GM12891 (cell line): ENCODE measurements around the gene CRIP1.

Experiments used
- DNase-seq: peaks from one replicate; pipeline ENCODE4 v3.0.0; 2011; ENCODE audit warnings: low spot score; ENCODE audit not compliant: insufficient read length
- FAIRE-seq: peaks from 2 replicates; lab custom pipeline; 2011; peaks lifted over from hg19 to GRCh38; lab: Jason Lieb, UNC
- PAX5 ChIP-seq: IDR thresholded peaks from 2 replicates; pipeline ENCODE4 v1.6.1; 2011; ENCODE audit warnings: low read length, moderate library complexity, mild to moderate bottlenecking; ENCODE audit not compliant: insufficient read depth, severe bottlenecking
- POLR2A ChIP-seq: IDR thresholded peaks from 2 replicates; pipeline ENCODE4 v1.6.1; 2011; ENCODE audit warnings: low read depth, low read length, control low read depth
- POLR2AphosphoS5 ChIP-seq: IDR thresholded peaks from 2 replicates; pipeline ENCODE4 v1.6.1; 2011; ENCODE audit warnings: low read depth, low read length, control low read depth
- POU2F2 ChIP-seq: IDR thresholded peaks from 2 replicates; pipeline ENCODE4 v1.6.1; 2011; ENCODE audit warnings: low read depth, mild to moderate bottlenecking, control low read depth, low read length, moderate library complexity
- SPI1 ChIP-seq: IDR thresholded peaks from 2 replicates; pipeline ENCODE4 v1.6.1; 2011; ENCODE audit warnings: low read depth, low read length, control low read depth
- TAF1 ChIP-seq: IDR thresholded peaks from 2 replicates; pipeline ENCODE4 v1.6.1; 2011; ENCODE audit warnings: low read depth, low read length, control low read depth

CRIP1 gene

DNA sequence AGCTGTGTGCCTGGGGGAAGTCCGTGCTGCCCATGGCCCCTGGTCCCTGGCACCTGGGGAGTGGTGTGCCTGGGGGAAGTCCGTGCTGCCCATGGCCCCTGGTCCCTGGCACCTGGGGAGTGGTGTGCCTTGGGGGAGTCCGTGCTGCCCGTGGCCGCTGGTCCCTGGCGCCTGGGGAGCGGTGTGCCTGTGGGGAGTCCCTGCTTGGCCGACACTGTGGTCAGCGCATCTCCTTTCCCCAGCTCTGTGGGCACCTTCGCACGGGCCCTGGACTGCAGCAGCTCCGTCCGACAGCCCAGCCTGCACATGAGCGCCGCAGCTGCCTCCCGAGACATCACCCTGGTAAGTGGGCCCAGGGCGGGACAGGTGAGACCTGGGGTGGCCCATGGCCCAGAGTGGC lies 26.6 kb upstream of the CRIP1 start:
- no peak for FAIRE-seq
- TF ChIP-seq SPI1 (no peak), POLR2AphosphoS5 (no peak), PAX5 (no peak), POU2F2 (no peak), POLR2A (no peak), TAF1 (no peak)
- no peak for DNase-seq

DNA sequence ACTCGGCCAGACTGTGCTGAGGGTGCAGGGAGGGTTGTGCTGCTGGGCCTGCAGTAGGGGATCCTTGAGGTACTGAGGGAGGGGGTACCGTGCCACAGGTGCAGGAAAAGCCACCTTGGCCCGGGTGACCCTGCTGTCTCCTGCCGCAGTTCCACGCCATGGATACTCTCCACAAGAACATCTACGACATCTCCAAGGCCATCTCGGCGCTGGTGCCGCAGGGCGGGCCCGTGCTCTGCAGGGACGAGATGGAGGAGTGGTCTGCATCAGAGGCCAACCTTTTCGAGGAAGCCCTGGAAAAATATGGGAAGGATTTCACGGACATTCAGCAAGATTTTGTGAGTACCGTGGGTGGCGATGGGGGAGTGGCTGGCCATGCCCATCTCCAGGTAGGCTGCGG lies 26.1 kb upstream of the CRIP1 start:
- TF ChIP-seq POLR2AphosphoS5 (no peak), POU2F2 (no peak), SPI1 (no peak)
- FAIRE-seq (no peak), DNase-seq (no peak)

DNA sequence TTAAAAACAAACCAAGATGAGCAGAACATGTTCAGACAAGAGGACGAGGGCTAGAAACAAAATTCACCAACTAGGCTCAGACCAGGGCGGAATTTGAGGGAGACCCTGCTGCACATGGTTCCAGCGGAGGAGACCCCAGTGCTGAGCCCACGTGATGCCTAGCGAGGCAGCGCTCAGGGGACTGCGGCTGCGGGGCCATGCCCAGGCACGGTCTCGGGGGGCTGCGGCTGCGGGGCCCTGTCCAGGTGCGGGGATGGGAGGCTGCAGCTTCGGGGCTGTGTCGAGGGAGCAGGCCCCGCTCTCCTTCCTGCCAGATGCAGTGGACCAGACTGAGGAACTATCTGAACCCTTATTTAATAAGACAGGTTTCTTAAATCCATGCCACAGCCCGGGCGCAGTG lies 24.8 kb upstream of the CRIP1 start:
- DNase-seq (no peak), FAIRE-seq (no peak)
- TF ChIP-seq POLR2AphosphoS5 (no peak), POU2F2 (no peak), PAX5 (no peak), POLR2A (no peak), TAF1 (no peak), SPI1 (no peak)

DNA sequence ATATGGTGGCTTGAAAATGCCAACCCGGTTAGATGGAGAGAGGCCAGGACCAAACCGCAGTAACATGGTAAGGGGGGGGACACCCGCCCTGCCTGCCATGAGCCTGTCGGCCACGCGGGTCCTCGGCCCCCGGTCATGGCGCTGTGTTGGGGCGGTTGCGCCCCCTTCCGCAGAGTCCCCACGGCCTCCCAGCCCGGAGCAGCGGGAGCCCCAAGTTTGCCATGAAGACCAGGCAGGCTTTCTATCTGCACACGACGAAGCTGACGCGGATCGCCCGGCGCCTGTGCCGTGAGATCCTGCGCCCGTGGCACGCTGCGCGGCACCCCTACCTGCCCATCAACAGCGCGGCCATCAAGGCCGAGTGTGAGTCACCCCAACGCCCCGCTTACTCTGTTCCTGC lies 22.2 kb upstream of the CRIP1 start:
- TF ChIP-seq POLR2AphosphoS5 (no peak), PAX5 (no peak), POU2F2 (no peak), POLR2A (no peak), SPI1 (no peak), TAF1 (no peak)

DNA sequence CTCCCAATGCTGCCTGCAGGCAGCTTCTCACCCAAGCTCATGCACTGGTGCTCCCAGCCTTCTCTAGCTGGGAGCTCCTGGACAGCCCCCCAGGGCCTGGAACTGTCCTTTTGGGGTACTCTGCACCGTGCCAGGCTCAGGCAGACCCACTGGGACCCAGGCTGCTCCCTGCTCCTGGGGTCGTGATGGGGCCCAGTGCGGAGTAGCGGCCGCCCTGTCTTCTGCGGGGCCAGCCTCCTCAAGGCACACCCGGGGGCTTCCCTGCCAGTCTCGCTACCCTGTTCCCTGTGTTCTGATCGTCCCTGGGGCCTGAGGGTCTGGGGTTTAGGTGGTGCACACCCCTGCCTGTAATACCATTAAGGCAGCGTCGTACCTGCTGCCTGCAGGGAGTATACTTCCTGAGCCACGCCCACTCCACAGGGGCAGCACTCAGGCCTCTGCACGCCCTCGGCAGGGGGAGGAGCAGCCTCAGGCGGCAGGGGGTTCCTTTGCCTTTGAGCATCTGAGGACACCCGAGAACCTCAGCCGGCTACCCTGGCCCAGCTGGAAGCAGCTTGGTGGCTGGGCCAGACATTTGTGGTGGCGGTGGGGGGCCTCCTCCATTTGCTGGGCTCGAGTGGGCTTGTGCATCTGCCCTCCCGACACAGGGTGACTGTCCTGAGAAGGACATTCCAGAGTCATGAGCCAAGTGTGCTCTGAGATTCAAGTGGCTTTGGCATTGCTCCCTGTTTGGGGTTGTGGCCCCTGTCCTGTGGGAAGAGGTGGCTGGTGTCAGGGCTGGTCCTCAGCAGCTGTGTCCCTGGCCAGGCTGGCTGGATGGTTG lies 21.3 kb upstream of the CRIP1 start:
- no peak for TF ChIP-seq SPI1
- TF ChIP-seq POLR2AphosphoS5, result no peak
- TF ChIP-seq POLR2A, result no peak
- TF ChIP-seq TAF1, result no peak
- no peak for TF ChIP-seq PAX5
- TF ChIP-seq POU2F2, result no peak
- FAIRE-seq, result no peak
- DNase-seq, result no peak

More for the DNA sequence above, 22.2 kb upstream of the CRIP1 start:
- DNase-seq, result no peak
- no peak for FAIRE-seq

DNA sequence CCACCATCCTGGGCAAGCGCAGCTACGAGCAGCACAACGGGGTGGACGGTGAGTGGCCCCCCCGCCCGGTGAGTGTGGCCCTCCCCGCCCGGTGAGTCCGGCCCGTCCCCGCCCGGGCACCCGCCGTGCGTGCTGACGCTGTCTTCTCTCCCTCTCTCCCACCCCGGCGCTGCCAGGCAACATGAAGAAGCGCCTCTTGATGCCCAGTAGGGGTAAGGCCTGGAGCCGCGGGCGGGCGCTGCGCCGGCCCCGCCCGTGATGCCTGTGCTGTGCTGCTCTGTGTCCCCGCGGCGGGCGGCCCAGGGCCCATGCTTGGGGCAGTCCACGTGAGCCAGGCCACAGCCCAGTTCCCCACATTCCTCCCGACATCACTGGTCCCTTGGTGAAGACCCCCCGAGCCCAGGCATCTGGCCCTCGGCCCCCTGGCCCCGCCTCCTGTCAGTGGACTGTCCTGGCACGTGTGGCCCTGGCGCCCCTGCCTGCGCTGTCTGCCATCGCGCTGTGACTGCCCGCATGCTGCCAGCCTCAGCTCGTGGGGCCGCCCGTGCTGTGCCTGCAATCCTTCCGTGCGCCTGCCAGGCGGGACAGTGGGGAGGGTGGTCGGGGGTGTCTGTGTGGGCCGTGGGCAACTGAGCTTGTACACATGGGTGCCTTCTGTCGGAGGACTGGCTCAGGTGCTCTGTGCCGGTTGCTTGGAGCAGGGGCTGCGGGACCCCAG lies 20.0 kb upstream of the CRIP1 start:
- FAIRE-seq, result no peak
- TF ChIP-seq PAX5 (no peak), POLR2A (no peak), POU2F2 (no peak), POLR2AphosphoS5 (no peak), TAF1 (no peak), SPI1 (no peak)
- DNase-seq, result no peak

DNA sequence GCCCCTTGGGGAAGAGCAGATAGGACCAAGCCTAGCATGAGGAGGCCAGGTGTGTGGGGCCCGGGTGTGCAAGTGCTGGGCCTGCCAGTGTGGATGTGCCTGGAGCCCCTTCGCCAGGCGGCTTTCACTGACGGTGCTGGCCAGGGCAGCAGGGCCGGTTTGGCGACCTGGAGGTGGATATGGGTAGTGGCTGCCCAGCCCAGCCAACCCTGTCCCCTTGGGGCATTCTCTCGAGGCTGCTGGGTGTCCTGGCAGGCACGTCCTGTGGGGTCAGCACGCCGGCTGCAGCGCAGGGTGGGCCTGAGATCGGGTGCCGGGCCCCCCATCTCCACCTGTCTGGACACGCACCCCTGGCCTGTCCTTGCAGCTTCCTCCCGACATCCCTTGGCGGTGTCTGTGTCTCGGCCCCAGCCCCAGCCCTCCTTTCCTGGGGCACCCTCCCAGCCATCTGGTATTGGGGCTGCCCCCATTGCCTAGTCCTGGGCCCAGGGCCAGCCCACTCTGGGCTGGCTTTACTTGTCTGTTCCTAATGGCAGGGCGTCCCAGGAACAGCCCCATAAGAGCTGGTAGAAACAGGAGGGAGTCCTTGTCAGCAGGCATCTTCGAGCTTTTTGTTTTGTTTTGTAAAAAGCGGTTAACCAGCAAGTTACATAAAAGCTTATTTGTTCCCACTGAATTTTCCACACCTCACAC lies 19.3 kb upstream of the CRIP1 start:
- TF ChIP-seq PAX5, result no peak
- TF ChIP-seq TAF1, result no peak
- TF ChIP-seq POLR2A, result no peak
- no peak for TF ChIP-seq SPI1
- no peak for TF ChIP-seq POU2F2
- no peak for TF ChIP-seq POLR2AphosphoS5
- no peak for DNase-seq
- FAIRE-seq, result no peak

DNA sequence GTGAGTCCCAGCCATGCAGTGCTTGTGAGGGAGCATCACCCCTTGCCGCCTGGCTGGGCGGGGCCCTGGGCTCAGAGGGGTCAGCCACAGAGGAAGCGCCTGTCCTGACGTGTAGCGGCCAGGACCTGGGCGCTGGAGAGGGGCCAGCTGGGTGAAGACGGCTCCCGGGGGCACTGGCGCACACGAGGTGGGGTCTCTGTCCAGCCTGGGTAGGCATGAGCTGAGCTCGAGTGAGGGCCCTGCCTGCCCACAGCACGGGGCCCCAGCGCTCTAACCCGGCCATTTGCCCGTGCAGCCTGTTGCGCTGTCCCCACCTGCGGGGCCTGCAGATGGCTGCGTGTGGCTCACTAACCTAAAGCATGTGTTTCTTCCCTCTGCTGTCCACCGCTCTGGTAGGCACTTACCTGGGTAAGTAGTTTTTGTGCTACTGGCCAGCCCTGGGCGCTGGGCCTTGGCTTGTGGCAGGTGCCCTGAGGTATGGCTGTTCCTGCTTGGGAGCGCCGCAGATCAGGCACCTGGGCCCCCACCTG lies 18.7 kb upstream of the CRIP1 start:
- FAIRE-seq (no peak), DNase-seq (no peak)
- TF ChIP-seq POLR2A (no peak), SPI1 (no peak), TAF1 (no peak), PAX5 (no peak), POLR2AphosphoS5 (no peak), POU2F2 (no peak)

DNA sequence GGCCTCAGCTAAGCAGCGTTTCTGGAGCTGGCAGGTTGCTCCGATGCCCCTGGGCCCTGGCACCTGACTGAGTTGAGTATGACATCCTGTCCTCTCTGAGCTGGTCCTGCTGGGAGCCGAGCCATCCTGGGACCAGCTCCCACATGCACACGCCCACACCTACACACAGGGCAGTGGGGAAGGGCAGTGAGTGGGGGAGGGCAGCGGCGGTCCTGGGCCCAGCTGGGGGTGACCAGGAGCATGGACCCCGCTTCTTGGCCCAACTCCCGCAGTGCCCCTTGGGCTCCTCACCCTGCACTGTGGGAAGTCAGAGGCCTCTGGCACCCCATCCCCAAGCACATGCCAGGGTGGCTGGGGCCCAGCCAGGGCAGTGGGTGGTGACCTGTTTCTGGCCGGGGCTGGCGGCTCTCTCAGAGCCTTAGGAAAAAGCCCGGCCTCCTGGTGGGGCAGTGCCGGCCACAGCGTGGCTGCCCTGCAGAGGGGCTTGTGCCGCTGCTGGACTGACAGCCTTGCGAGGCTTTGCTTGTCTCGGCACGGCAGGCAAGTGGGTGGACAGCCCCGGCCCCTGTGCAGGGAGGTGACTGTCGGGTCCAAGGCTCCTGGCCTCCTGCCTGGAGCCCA lies 18.0 kb upstream of the CRIP1 start:
- no peak for TF ChIP-seq POLR2AphosphoS5
- TF ChIP-seq TAF1, result no peak
- no peak for TF ChIP-seq POLR2A
- TF ChIP-seq PAX5, result no peak
- TF ChIP-seq SPI1, result no peak
- TF ChIP-seq POU2F2, result no peak
- FAIRE-seq (no peak), DNase-seq (no peak)
